GM23248 (cell line): ENCODE results near the gene OGFOD2. TPM values are rescaled to one million over a fixed set of nuclear protein-coding genes. Genes with fewer than 3 reads are reported as not detected.

Experiments
- DNase-seq: peaks from one replicate; pipeline ENCODE4 v3.0.0-alpha.2; 2015
- H2AFZ ChIP-seq: fragments of 200-600 bp; sonication (generic); 2 replicates; pipeline ENCODE4 v1.6.1; 2016; ENCODE audit warnings: antibody characterized with exemption
- H3F3A ChIP-seq: fragments of 200-600 bp; sonication (generic); 2 replicates; pipeline ENCODE4 v1.6.1; 2016; ENCODE audit warnings: mild to moderate bottlenecking, antibody characterized with exemption, mixed run types; ENCODE audit not compliant: insufficient read depth
- H3K27ac ChIP-seq: fragments of 200-600 bp; sonication (generic); 2 replicates; pipeline ENCODE4 v1.5.1; 2016; ENCODE audit warnings: mild to moderate bottlenecking
- H3K27me3 ChIP-seq: fragments of 200-600 bp; sonication (generic); replicated peaks from 2 replicates; pipeline ENCODE4 v1.6.1; 2016; ENCODE audit warnings: mild to moderate bottlenecking; ENCODE audit not compliant: insufficient read depth
- H3K36me3 ChIP-seq: fragments of 200-600 bp; sonication (generic); 2 replicates; pipeline ENCODE4 v1.6.1; 2016; ENCODE audit warnings: low read depth, mild to moderate bottlenecking
- H3K4me1 ChIP-seq: fragments of 200-600 bp; sonication (generic); 2 replicates; pipeline ENCODE4 v1.6.1; 2016; ENCODE audit warnings: mild to moderate bottlenecking; ENCODE audit not compliant: insufficient read depth
- H3K4me2 ChIP-seq: fragments of 200-600 bp; sonication (generic); one replicate; pipeline ENCODE4 v1.6.1; 2016; ENCODE audit warnings: mild to moderate bottlenecking; ENCODE audit not compliant: unreplicated experiment
- H3K4me3 ChIP-seq: fragments of 200-600 bp; sonication (generic); 2 replicates; pipeline ENCODE4 v1.5.1; 2016; ENCODE audit warnings: mild to moderate bottlenecking
- H3K79me2 ChIP-seq: fragments of 200-600 bp; sonication (generic); 2 replicates; pipeline ENCODE4 v1.6.1; 2016; ENCODE audit warnings: mild to moderate bottlenecking; ENCODE audit not compliant: insufficient read depth
- H3K9ac ChIP-seq: fragments of 200-600 bp; sonication (generic); 2 replicates; pipeline ENCODE4 v1.6.1; 2016; ENCODE audit warnings: mild to moderate bottlenecking
- H3K9me2 ChIP-seq: fragments of 200-600 bp; sonication (generic); 2 replicates; pipeline ENCODE4 v1.6.1; 2016; ENCODE audit warnings: mixed run types, mild to moderate bottlenecking, moderate library complexity; ENCODE audit not compliant: insufficient read depth
- H3K9me3 ChIP-seq: fragments of 200-600 bp; sonication (generic); one replicate; pipeline ENCODE4 v1.6.1; 2017; ENCODE audit warnings: low read depth
- H4K20me1 ChIP-seq: fragments of 200-600 bp; sonication (generic); 2 replicates; pipeline ENCODE4 v1.6.0; 2016; ENCODE audit not compliant: insufficient read depth
- EZH2 ChIP-seq: fragments of 200-600 bp; sonication (generic); IDR thresholded peaks from 2 replicates; pipeline ENCODE4 v1.6.1; 2018; ENCODE audit warnings: antibody characterized with exemption, mild to moderate bottlenecking; ENCODE audit not compliant: insufficient read depth, poor library complexity, severe bottlenecking
- EZH2phosphoT487 ChIP-seq: fragments of 200-600 bp; sonication (generic); IDR thresholded peaks from 2 replicates; pipeline ENCODE4 v1.6.1; 2018; ENCODE audit warnings: antibody characterized with exemption, moderate library complexity, mild to moderate bottlenecking, low read depth; ENCODE audit not compliant: insufficient read depth
- WGBS, 2 experiments: methylation state at CpG; one replicate each; pipeline ENCODE4 v1.1.6; 2015 to 2017; ENCODE audit warnings: low lambda C conversion rate in 2 of 2, low coverage in 1 of 2; ENCODE audit errors: missing lambda C conversion rate in 2 of 2; 5-methylcytosine and 5-hydroxymethylcytosine counted together
- in situ Hi-C: fragments of 300-500 bp; cut with MboI; formaldehyde crosslinking; loops from 2 replicates; pipeline ENCODE4 v1.15.0; 2020
- polyA plus RNA-seq: library from polyadenylated mRNA; unstranded; fragments of >200 nt; fragmentation: Nextera tagmentation; extraction: Ambion mirVana; gene quantifications from 2 replicates; pipeline ENCODE4 v1.2.1, GENCODE V29; 2016
- total RNA-seq: library from RNA; depleted of rRNA; stranded (reverse); fragments of >200 nt; shearing (Covaris generic); gene quantifications from 2 replicates; pipeline ENCODE4 v1.2.3, GENCODE V29; 2014

Gene OGFOD2
- total and polyA plus RNA-seq, 2 experiments from 2014 or later = 11.9 to 12.8 TPM

DNA sequence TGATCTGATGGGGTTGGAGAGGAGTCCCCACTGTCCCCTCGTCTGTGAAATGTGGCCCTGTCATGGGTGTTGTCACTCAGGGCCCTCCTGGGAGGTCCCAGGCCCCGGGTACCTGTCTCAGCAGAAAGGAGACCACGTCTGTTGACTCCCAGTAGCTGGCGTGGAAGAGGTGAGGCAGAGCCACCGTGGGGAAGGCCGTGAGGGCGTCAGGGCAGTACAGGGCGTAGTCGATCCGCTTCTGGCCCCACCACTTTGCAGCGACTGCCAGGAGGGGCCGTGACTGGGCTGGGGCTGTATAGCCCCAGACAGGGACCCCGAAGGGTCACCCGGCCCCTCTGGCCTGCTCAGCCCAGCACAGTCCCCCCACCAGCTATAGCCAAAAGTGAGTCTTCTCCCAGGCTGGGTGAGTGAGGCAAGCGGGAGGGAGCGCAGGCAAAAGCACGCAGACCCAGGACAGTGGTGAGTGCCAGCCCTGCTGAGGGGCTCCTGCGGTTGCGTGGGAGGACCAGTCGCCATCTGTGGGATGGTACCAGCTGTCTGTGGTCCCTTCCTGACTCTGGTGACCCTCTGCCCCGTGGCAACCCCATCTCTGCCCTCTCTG, 13.7 kb downstream of the OGFOD2 start:
- Histone ChIP-seq H3K4me2 (no peak overlapping the region), H3K36me3 (no peaks in the 10 kb centered on the region), H3F3A (no peaks in the 10 kb centered on the region), H3K9ac (no peak overlapping the region), H3K9me3 (no peaks in the 10 kb centered on the region), H3K27ac (no peak overlapping the region), H3K4me3 (no peak overlapping the region), H4K20me1 (no peaks in the 10 kb centered on the region), H3K9me2 (no peaks in the 10 kb centered on the region), H3K79me2 (no peaks in the 10 kb centered on the region), H3K27me3 (no peaks in the 10 kb centered on the region), H2AFZ (no peak overlapping the region), H3K4me1 (no peaks in the 10 kb centered on the region)
- in situ Hi-C loops = no loop called here
- 92 to 94% methylated on average over 20 to 21 of the region's 21 CpGs for WGBS, 2 experiments
- no peak for DNase-seq
- TF ChIP-seq EZH2phosphoT487 = no peak
- TF ChIP-seq EZH2 = no peak

DNA sequence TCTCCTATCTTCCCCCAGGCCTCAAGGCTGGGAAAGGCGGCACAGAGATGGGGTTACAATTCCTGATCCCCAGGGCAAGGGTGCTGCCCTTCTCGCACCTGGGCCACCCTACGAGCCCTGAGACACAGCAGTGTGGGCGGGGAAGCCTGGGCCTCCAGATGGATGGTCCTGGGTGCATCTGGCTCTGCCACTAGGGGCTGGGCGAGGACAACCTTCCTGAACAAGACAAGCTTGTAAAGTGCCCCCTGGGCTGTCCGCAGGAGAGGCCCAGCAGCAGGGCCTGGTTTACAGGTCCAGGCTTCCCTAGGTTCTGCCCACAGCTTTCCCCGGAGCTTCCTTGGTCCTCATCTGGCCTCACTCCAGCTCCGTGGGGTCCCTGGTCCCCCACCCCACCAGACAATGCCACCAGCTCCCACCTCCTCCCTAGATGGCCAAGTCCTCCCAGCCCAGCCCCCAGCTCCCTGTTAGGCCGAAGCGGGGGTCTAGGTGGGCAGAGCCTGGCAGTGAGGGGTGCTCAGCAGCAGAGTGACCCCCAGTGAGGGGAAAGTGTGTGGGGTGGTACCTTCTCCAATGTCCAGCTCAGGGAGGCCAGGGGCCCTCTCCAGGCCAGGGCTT, 14.3 kb downstream of the OGFOD2 start:
- TF ChIP-seq EZH2 = no peak
- no peak for TF ChIP-seq EZH2phosphoT487
- Histone ChIP-seq H3K9me3 (no peaks in the 10 kb centered on the region), H3K4me1 (no peaks in the 10 kb centered on the region), H3K9ac (no peak overlapping the region), H3K4me3 (no peak overlapping the region), H3K36me3 (no peaks in the 10 kb centered on the region), H2AFZ (no peak overlapping the region), H3K27me3 (no peaks in the 10 kb centered on the region), H4K20me1 (no peaks in the 10 kb centered on the region), H3K4me2 (no peak overlapping the region), H3K27ac (no peak overlapping the region), H3K9me2 (no peaks in the 10 kb centered on the region), H3F3A (no peaks in the 10 kb centered on the region), H3K79me2 (no peaks in the 10 kb centered on the region)
- DNase-seq = no peak
- in situ Hi-C loops = no loop called here
- 94 to 96% methylated on average over 7 to 10 of the region's 10 CpGs for WGBS, 2 experiments

DNA sequence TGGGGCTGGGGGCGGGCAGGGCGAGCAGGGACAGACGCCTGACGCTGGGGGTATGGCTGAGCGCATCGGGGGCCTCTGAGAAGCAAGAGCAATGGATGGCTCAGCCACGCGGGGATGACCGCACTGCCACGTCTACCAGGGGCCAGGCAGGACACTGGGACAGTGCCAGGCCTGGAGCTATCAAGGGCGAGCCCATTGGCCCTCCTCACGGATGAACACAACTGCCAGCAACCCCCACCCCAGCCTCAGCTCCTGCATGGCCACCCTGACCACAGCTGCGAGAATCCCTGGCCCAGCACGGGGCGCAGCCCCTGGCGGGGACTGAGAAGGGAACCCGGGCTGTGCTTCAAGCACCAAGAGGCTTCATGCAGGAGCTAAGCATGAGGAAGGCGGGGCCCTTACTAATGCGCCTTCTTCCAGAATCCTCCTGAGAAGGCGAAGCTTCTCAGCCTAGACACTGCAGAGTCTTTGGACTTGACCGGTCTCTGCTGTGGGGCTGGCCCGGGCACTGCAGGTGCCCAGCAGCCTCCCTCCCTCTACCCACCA, 14.9 kb downstream of the OGFOD2 start:
- Histone ChIP-seq H3K4me2 (no peak overlapping the region), H3F3A (no peaks in the 10 kb centered on the region), H3K9ac (no peak overlapping the region), H3K79me2 (no peaks in the 10 kb centered on the region), H3K9me3 (no peaks in the 10 kb centered on the region), H3K27me3 (no peaks in the 10 kb centered on the region), H3K4me1 (no peaks in the 10 kb centered on the region), H3K9me2 (no peaks in the 10 kb centered on the region), H3K36me3 (no peaks in the 10 kb centered on the region), H4K20me1 (no peaks in the 10 kb centered on the region), H2AFZ (no peak overlapping the region), H3K4me3 (no peak overlapping the region), H3K27ac (no peak overlapping the region)
- in situ Hi-C loops = no loop called here
- WGBS, 2 experiments = 82 to 90% methylated on average over 12 to 22 of the region's 22 CpGs
- no peak for DNase-seq
- TF ChIP-seq EZH2 (no peak), EZH2phosphoT487 (no peak)

DNA sequence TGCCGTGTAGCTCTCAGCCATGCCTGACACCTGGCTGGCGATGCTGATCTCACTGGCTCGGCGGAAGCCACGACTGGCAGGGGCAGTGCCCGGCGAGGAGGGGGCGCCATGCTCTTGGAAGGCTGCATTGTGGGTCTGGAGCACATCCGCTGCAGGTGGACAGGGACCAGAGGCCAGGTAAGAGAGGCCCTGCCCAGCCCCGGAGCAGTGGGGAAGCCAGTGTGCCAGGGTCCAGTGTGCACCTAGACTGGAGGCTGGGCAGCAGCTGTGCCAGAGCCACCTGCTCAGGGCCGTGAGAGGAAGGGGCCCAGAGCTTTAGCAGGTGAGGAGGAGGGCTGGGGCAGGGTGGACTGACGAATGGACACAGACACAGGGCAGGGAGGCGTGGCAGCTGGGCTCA, 15.5 kb downstream of the OGFOD2 start:
- Histone ChIP-seq H3K27ac (no peak overlapping the region), H3K9me3 (no peaks in the 10 kb centered on the region), H3K79me2 (no peaks in the 10 kb centered on the region), H3K9ac (no peak overlapping the region), H3K9me2 (no peaks in the 10 kb centered on the region), H2AFZ (no peak overlapping the region), H3K36me3 (no peaks in the 10 kb centered on the region), H4K20me1 (no peaks in the 10 kb centered on the region), H3K27me3 (no peaks in the 10 kb centered on the region), H3K4me1 (no peaks in the 10 kb centered on the region), H3K4me3 (no peak overlapping the region), H3F3A (no peaks in the 10 kb centered on the region), H3K4me2 (no peak overlapping the region)
- TF ChIP-seq EZH2 (no peak), EZH2phosphoT487 (no peak)
- 90 to 91% methylated on average over 13 of the region's 13 CpGs for WGBS, 2 experiments
- in situ Hi-C loops = no loop called here
- DNase-seq = no peak
